VCaP (cell line): ENCODE measurements around the gene CTNNB1.

Experiments
- H3K27ac ChIP-seq: fragments of 450-650 bp; 2 replicates; pipeline ENCODE4 v1.5.1; 2017
- TF ChIP-seq, protein P1 (sequence below): fragments of 450-650 bp; conservative IDR thresholded peaks from 2 replicates; pipeline ENCODE4 v1.5.1; 2017; ENCODE audit warnings: mild to moderate bottlenecking, moderate library complexity

The CTNNB1 gene

DNA sequence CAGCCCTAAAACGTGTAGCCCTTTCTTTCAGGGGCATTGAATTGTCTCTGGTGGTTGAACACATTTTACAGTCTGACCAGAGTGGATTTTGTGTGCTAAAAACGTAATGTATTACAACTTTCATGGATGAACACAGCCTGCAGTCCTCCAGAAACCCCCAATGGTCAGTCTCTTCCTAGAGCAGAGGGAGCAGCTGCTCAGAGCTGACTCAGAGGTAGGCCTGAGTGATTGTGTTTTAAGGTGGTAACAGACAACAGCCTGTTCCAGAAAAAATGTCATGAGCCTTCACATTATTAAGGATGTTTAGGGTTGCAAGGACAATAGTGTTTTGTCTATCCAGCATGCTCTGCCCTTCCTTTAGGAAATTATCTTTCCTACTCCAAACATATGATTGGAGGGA, 34.5 kb upstream of the CTNNB1 start:
- no peak overlapping the region for H3K27ac ChIP-seq
- TF ChIP-seq, protein P1, sequence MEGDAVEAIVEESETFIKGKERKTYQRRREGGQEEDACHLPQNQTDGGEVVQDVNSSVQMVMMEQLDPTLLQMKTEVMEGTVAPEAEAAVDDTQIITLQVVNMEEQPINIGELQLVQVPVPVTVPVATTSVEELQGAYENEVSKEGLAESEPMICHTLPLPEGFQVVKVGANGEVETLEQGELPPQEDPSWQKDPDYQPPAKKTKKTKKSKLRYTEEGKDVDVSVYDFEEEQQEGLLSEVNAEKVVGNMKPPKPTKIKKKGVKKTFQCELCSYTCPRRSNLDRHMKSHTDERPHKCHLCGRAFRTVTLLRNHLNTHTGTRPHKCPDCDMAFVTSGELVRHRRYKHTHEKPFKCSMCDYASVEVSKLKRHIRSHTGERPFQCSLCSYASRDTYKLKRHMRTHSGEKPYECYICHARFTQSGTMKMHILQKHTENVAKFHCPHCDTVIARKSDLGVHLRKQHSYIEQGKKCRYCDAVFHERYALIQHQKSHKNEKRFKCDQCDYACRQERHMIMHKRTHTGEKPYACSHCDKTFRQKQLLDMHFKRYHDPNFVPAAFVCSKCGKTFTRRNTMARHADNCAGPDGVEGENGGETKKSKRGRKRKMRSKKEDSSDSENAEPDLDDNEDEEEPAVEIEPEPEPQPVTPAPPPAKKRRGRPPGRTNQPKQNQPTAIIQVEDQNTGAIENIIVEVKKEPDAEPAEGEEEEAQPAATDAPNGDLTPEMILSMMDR, result no peak

DNA sequence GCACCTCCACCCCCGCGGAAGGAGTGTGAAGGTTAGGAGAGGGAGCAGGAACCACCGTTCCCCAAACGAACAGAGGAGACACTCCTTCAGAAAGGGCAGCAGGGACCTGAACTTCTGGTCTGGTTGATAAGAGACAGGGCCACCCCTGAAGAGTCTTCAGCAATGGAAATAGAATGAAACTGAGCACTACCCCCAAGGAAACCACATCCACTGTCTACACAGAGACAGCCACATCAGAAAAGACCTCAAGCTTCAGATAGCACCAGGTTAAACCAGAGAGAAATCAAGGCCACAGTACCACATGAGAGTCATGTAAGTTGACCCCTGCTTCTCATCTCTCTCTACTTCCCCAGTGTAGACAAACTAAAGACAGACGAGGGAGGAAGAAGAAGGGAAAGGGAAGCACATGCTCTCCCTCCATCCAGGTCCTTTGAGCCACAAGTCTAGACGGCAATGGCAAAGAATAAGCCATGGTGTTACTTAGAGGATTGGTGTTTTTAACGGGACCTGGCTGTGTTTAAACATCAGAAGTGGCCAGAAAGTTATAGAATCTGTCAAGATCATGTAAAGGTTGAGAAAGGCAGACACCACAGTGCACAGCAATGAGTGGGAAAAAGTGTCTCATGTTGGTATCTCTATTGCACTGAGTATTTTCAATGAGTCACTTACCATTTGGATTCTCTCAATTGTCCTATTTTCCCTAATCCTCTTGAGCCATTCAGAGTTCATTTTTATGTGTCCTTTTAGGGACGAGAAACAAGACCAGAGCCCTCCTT, 31.4 kb upstream of the CTNNB1 start:
- TF ChIP-seq, protein P1, result no peak

DNA sequence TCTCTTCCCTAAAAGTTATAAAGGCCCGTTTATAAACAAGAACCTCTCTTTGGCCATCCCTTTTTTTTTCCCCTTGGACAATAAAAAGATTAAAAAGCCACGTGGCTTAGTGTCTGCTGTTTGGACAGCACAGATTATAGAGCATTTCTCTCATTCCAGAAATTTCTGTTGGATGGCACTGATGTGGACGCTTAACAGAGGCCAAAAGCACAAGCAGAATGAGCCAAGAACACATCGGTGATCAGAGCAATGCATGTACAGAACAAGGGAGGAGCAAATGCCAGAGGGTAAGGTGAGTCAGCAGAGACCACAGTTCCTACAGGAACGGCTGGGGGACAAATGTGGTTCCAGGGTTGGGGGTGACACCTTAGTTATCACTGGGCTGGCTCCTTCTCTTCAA, 30.3 kb upstream of the CTNNB1 start:
- no peak overlapping the region for H3K27ac ChIP-seq
- TF ChIP-seq, protein P1, result no peak

More for the DNA sequence above, 31.4 kb upstream of the CTNNB1 start:
- no peak overlapping the region for H3K27ac ChIP-seq

DNA sequence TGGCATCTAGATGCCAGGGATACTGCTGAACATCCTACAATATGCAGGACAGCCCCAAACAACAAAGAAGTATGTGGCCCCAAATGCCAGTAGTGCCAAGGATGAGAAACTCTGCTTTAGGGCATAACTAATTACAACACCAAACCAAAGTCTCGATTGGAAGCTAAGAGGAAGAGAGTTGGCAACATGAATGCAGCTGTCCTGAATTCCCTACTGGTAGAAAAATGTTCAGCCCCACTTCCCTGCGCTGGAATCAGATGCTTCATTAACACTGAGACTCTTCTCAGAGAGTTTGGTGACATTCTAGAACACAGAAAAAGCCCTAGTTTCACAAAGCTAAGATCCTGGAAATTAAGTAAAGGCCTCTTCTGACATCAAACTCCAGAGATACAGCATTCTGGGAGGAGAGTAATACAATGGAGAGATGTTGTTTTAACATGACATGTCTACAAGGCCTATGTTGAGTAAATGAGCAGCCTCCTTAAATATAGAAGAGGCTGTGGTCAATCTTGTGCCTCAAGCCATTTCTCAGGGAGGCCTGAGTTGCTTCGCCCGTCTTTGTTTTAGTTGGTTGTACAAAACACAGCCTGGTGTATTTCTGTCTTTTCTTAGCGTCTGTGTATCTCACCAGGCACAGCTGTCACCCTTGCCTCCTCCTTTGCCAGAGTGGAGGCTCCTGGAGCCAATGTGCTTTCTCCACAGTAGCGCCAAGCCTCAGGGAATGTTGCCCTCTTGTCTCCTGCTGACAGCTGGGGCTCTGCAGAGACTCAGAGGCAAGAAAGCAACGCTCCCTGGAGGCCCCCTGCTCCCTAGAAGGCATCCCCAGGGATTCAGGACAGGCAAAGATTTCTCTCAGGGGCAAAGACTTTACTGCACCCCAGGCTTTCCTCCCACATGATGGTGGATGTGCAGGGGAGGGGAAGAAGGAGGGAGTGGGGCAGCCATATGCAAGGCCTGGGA, 25.1 kb upstream of the CTNNB1 start:
- H3K27ac ChIP-seq, result no peak overlapping the region
- TF ChIP-seq, protein P1, result no peak

DNA sequence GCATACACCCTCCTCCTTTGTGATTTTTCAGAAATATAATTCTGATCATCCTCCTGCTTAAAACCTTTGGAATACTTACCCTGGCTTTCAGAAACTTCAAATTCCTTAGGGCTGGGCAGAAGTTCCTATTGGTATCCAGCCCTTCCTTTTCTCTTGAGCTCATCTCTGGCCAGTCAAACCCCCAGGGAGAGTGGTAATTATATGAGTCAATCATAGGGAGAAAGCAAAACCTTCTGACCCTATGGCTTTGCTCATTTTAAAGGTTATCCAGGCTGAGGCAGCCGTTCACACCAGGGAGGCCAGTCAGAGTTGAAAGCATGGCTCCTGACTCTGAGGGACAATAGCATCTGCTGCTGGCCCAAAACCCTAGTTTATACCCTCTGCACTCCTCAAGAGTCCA, 23.9 kb upstream of the CTNNB1 start:
- TF ChIP-seq, protein P1, result no peak
- no peak overlapping the region for H3K27ac ChIP-seq

DNA sequence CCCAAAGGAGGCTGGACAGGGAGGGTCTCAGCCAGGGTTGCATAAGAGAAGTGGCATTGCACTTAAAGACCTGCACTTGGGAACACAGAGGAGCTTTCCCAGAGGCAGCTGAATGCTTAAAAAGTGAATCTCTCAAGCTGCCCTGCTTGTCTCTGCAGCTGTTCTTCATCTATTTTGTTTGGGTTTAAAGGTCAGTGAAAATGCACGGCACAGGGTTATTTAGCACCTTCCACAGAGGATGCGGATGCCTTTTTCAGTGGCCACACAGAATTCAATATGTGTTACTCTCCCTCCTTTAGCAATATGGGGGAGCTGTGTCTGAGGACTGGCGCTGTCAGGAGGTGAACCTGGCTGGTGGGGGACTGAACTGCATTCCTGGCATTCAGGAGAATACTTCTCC, 22.7 kb upstream of the CTNNB1 start:
- TF ChIP-seq, protein P1, result no peak
- H3K27ac ChIP-seq, result no peak overlapping the region

DNA sequence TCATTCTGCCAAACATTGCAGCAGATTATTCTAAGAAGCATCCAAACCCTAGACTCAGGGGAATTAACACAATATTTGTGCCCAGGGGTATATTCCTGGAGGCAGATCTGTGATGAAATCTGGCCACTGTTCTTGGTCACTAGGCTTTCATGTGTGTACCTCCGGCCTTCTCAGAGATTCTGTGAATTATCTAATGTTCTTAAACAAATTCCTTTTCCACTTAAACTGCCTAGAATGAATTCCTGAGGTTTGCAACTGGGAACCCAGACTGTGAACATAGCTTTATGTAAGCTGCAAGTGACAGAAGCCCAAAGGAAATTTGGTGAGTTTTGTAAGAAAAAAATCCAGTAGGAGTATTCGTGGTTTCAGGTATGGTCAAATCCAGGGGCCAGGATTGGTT, 20.7 kb upstream of the CTNNB1 start:
- no peak overlapping the region for H3K27ac ChIP-seq
- TF ChIP-seq, protein P1, result no peak
